ENCODE measurements around the gene CA9.

The CA9 gene

GRCh38 chr9:35700942-35701341 lies 27.2 kb downstream of the CA9 start:
- Histone ChIP-seq H3K27me3 (ENCODE audit: insufficient read depth, poor library complexity, severe bottlenecking) (no peaks in the 10 kb centered on the region), H3K27ac (replicated peaks) (no peak overlapping the region), H3K4me3 (replicated peaks; ENCODE audit: insufficient read depth, low read length) (no peak overlapping the region)
- TF ChIP-seq SPI1 (IDR thresholded peaks at IDR 0.05; ENCODE audit: borderline replicate concordance, low read depth) (no peak), CTCF (IDR thresholded peaks at IDR 0.05; ENCODE audit: insufficient read depth, low read length) (no peak), GABPA (IDR thresholded peaks at IDR 0.05; ENCODE audit: low read depth) (no peak), REST (IDR thresholded peaks at IDR 0.05; ENCODE audit: insufficient replicate concordance, low read depth) (no peak), POLR2AphosphoS5 (IDR thresholded peaks at IDR 0.05; ENCODE audit: low read depth) (no peak)
- DNase-seq (ENCODE audit: low read depth in 1 of 2, low spot score in 1 of 2): no peak

GRCh38 chr9:35702696-35703095 lies 29.0 kb downstream of the CA9 start:
- no peak overlapping the region for H3K4me3 ChIP-seq (replicated peaks; ENCODE audit: insufficient read depth, low read length)
- TF ChIP-seq POLR2AphosphoS5 (IDR thresholded peaks at IDR 0.05; ENCODE audit: low read depth) (no peak), SPI1 (IDR thresholded peaks at IDR 0.05; ENCODE audit: borderline replicate concordance, low read depth) (no peak), REST (IDR thresholded peaks at IDR 0.05; ENCODE audit: insufficient replicate concordance, low read depth) (no peak), CTCF (IDR thresholded peaks at IDR 0.05; ENCODE audit: insufficient read depth, low read length) (no peak), GABPA (IDR thresholded peaks at IDR 0.05; ENCODE audit: low read depth) (no peak)
- H3K27ac ChIP-seq (replicated peaks): no peak overlapping the region
- no peaks in the 10 kb centered on the region for H3K27me3 ChIP-seq (ENCODE audit: insufficient read depth, poor library complexity, severe bottlenecking)
- DNase-seq (ENCODE audit: low read depth in 1 of 2, low spot score in 1 of 2): no peak

GRCh38 chr9:35703906-35704672 lies 30.4 kb downstream of the CA9 start:
- no peak overlapping the region for H3K4me3 ChIP-seq (replicated peaks; ENCODE audit: insufficient read depth, low read length)
- no peaks in the 10 kb centered on the region for H3K27me3 ChIP-seq (ENCODE audit: insufficient read depth, poor library complexity, severe bottlenecking)
- TF ChIP-seq REST (IDR thresholded peaks at IDR 0.05; ENCODE audit: insufficient replicate concordance, low read depth) (no peak), SPI1 (IDR thresholded peaks at IDR 0.05; ENCODE audit: borderline replicate concordance, low read depth) (no peak)
- H3K27ac ChIP-seq (replicated peaks): no peak overlapping the region
- DNase-seq (ENCODE audit: low read depth in 1 of 2, low spot score in 1 of 2): no peak

Measured in HL-60 (cell line).